Ramos (cell line): Measurements from ENCODE around the gene DNAJC17.

ENCODE experiments used
- in situ Hi-C: fragments of 300-500 bp; cut with MboI; formaldehyde crosslinking; loops from one replicate; pipeline ENCODE4 v1.14.3; 2022; ENCODE audit warnings: low sequenced_read_pairs; ENCODE audit not compliant: unreplicated experiment

Gene DNAJC17

GRCh38 chr15:40746916-40747418 is 60.3 kb downstream of the DNAJC17 start:
- in situ Hi-C loops: no loop called here

GRCh38 chr15:40744815-40745152 is 62.5 kb downstream of the DNAJC17 start:
- in situ Hi-C loops: no loop called here

GRCh38 chr15:40743921-40744814 is 63.1 kb downstream of the DNAJC17 start:
- in situ Hi-C loops: no loop called here

- in situ Hi-C loops: no loop called here
These were observed 63.8 kb downstream of the DNAJC17 start for GRCh38 chr15:40743485-40743901.

- in situ Hi-C loops: no loop called here
These were observed 67.4 kb downstream of the DNAJC17 start for GRCh38 chr15:40739854-40740253.

GRCh38 chr15:40739047-40739446 is 68.2 kb downstream of the DNAJC17 start:
- in situ Hi-C loops: no loop called here

- in situ Hi-C loops: no loop called here
These were observed 70.2 kb downstream of the DNAJC17 start for GRCh38 chr15:40737048-40737447.

GRCh38 chr15:40736575-40736974 is 70.7 kb downstream of the DNAJC17 start:
- in situ Hi-C loops: no loop called here

GRCh38 chr15:40731034-40731433 is 76.2 kb downstream of the DNAJC17 start:
- in situ Hi-C loops: no loop called here

- in situ Hi-C loops: no loop called here
These were observed 83.4 kb downstream of the DNAJC17 start for GRCh38 chr15:40723919-40724318.

- in situ Hi-C loops: no loop called here
These were observed 84.3 kb downstream of the DNAJC17 start for GRCh38 chr15:40722934-40723333.

- in situ Hi-C loops: no loop called here
These were observed 84.9 kb downstream of the DNAJC17 start for GRCh38 chr15:40722354-40722753.

GRCh38 chr15:40721701-40722100 is 85.6 kb downstream of the DNAJC17 start:
- in situ Hi-C loops: no loop called here

GRCh38 chr15:40716165-40716564 is 91.1 kb downstream of the DNAJC17 start:
- in situ Hi-C loops: no loop called here
